OCI-LY3 (cell line): Measurements from ENCODE around the gene PITRM1.

Experiments used
- H2AFZ ChIP-seq: fragments of 200-600, 300-600 bp; shearing (Covaris generic); 2 replicates; pipeline ENCODE4 v1.6.0; 2014; ENCODE audit warnings: antibody characterized with exemption, low read depth, low read length
- H3K27ac ChIP-seq: fragments of 200-600, 300-600 bp; sonication (generic); 2 replicates; pipeline ENCODE4 v1.5.1; 2014; ENCODE audit warnings: mild to moderate bottlenecking, low read length, moderate library complexity, mixed read lengths
- H3K27me3 ChIP-seq: fragments of 200-600, 300-600 bp; sonication (generic); 2 replicates; pipeline ENCODE4 v1.6.1; 2014; ENCODE audit warnings: low read depth, low read length, mixed read lengths
- H3K36me3 ChIP-seq: fragments of 200-600, 300-600 bp; sonication (generic); replicated peaks from 2 replicates; pipeline ENCODE3; 2014; ENCODE audit warnings: low read depth, low read length, mixed read lengths
- H3K4me1 ChIP-seq: fragments of 300-600, 200-600 bp; sonication (generic); 2 replicates; pipeline ENCODE4 v1.6.1; 2014; ENCODE audit warnings: low read length, mixed read lengths
- H3K4me2 ChIP-seq: fragments of 200-600, 300-600 bp; sonication (generic); 2 replicates; pipeline ENCODE4 v1.6.1; 2014; ENCODE audit warnings: low read length, mixed read lengths
- H3K4me3 ChIP-seq: fragments of 300-600, 200-600 bp; sonication (generic); 2 replicates; pipeline ENCODE4 v1.5.1; 2014; ENCODE audit warnings: antibody characterized with exemption, mild to moderate bottlenecking, low read length, moderate library complexity
- H3K79me2 ChIP-seq: fragments of 300-600, 200-600 bp; shearing (Covaris generic); 2 replicates; pipeline ENCODE4 v1.6.1; 2014; ENCODE audit warnings: mild to moderate bottlenecking, low read length, mixed read lengths
- H3K9ac ChIP-seq: fragments of 300-600, 200-600 bp; shearing (Covaris generic); 2 replicates; pipeline ENCODE4 v1.6.0; 2014; ENCODE audit warnings: mild to moderate bottlenecking, low read length, moderate library complexity
- H3K9me3 ChIP-seq: fragments of 200-600, 300-600 bp; shearing (Covaris generic); 2 replicates; pipeline ENCODE4 v1.6.1; 2014; ENCODE audit warnings: low read length, mixed read lengths; ENCODE audit not compliant: insufficient read depth
- H4K20me1 ChIP-seq: fragments of 200-600, 300-600 bp; sonication (generic); 2 replicates; pipeline ENCODE4 v1.6.1; 2016; ENCODE audit warnings: low read length, mixed read lengths; ENCODE audit not compliant: insufficient read depth
- EZH2phosphoT487 ChIP-seq: fragments of 200-600 bp; shearing (Covaris generic); IDR thresholded peaks from 2 replicates; pipeline ENCODE4 v1.6.1; 2018; ENCODE audit warnings: antibody characterized with exemption, mixed run types, low read depth
- TF ChIP-seq, protein P1 (sequence below): fragments of 200-600, 300-600 bp; sonication (generic); IDR thresholded peaks from 2 replicates; pipeline ENCODE4 v1.5.1; 2014; ENCODE audit warnings: antibody characterized with exemption, low read length, low read depth

The PITRM1 gene

GRCh38 chr10:3169673-3170072 is 2.9 kb downstream of the PITRM1 start:
- Histone ChIP-seq H3K4me2 (no peak overlapping the region), H3K9me3 (no peaks in the 10 kb centered on the region)

GRCh38 chr10:3169271-3169670 is 3.3 kb downstream of the PITRM1 start:
- TF ChIP-seq, protein P1, sequence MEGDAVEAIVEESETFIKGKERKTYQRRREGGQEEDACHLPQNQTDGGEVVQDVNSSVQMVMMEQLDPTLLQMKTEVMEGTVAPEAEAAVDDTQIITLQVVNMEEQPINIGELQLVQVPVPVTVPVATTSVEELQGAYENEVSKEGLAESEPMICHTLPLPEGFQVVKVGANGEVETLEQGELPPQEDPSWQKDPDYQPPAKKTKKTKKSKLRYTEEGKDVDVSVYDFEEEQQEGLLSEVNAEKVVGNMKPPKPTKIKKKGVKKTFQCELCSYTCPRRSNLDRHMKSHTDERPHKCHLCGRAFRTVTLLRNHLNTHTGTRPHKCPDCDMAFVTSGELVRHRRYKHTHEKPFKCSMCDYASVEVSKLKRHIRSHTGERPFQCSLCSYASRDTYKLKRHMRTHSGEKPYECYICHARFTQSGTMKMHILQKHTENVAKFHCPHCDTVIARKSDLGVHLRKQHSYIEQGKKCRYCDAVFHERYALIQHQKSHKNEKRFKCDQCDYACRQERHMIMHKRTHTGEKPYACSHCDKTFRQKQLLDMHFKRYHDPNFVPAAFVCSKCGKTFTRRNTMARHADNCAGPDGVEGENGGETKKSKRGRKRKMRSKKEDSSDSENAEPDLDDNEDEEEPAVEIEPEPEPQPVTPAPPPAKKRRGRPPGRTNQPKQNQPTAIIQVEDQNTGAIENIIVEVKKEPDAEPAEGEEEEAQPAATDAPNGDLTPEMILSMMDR, result no peak
- TF ChIP-seq EZH2phosphoT487, result no peak
- Histone ChIP-seq H3K9ac (no peak overlapping the region), H3K4me3 (no peak overlapping the region), H3K4me1 (peaks cover 3% of the 10 kb centered on the region; the same call in 1 of the 2 replicates), H3K36me3 (peaks cover 16% of the 10 kb centered on the region), H3K79me2 (peaks cover 19% of the 10 kb centered on the region), H3K27me3 (no peaks in the 10 kb centered on the region), H3K27ac (no peak overlapping the region), H2AFZ (no peak overlapping the region), H4K20me1 (no peaks in the 10 kb centered on the region), H3K9me3 (no peaks in the 10 kb centered on the region), H3K4me2 (no peak overlapping the region)

More at GRCh38 chr10:3169673-3170072, 2.9 kb downstream of the PITRM1 start:
- no peak overlapping the region for H2AFZ ChIP-seq
- no peak overlapping the region for H3K27ac ChIP-seq
- peaks cover 19% of the 10 kb centered on the region for H3K79me2 ChIP-seq
- peaks cover 16% of the 10 kb centered on the region for H3K36me3 ChIP-seq
- no peaks in the 10 kb centered on the region for H3K27me3 ChIP-seq
- H3K4me1 ChIP-seq, result peaks cover 3% of the 10 kb centered on the region; the same call in 1 of the 2 replicates
- H3K9ac ChIP-seq, result no peak overlapping the region
- TF ChIP-seq, protein P1, result no peak
- no peak for TF ChIP-seq EZH2phosphoT487
- no peaks in the 10 kb centered on the region for H4K20me1 ChIP-seq
- no peak overlapping the region for H3K4me3 ChIP-seq

GRCh38 chr10:3167611-3168330 is 4.8 kb downstream of the PITRM1 start:
- H3K9ac ChIP-seq, result no peak overlapping the region
- no peak overlapping the region for H2AFZ ChIP-seq
- H3K9me3 ChIP-seq, result no peaks in the 10 kb centered on the region
- peaks cover 19% of the 10 kb centered on the region for H3K79me2 ChIP-seq
- no peak overlapping the region for H3K4me3 ChIP-seq
- peaks cover 3% of the 10 kb centered on the region; the same call in 1 of the 2 replicates for H3K4me1 ChIP-seq
- no peak overlapping the region for H3K27ac ChIP-seq
- H3K4me2 ChIP-seq, result no peak overlapping the region
- peaks cover 22% of the 10 kb centered on the region for H3K36me3 ChIP-seq
- TF ChIP-seq EZH2phosphoT487, result no peak
- TF ChIP-seq, protein P1, result no peak
- no peaks in the 10 kb centered on the region for H3K27me3 ChIP-seq
- H4K20me1 ChIP-seq, result no peaks in the 10 kb centered on the region

GRCh38 chr10:3166496-3167290 is 5.9 kb downstream of the PITRM1 start:
- no peak overlapping the region for H2AFZ ChIP-seq
- H3K4me2 ChIP-seq, result no peak overlapping the region
- H3K27ac ChIP-seq, result no peak overlapping the region
- H3K9me3 ChIP-seq, result no peaks in the 10 kb centered on the region
- TF ChIP-seq EZH2phosphoT487, result no peak
- TF ChIP-seq, protein P1, result no peak
- H3K9ac ChIP-seq, result no peak overlapping the region
- H3K4me1 ChIP-seq, result peaks cover 3% of the 10 kb centered on the region; the same call in 1 of the 2 replicates
- peaks cover 12% of the 10 kb centered on the region for H3K79me2 ChIP-seq
- H4K20me1 ChIP-seq, result no peaks in the 10 kb centered on the region
- H3K27me3 ChIP-seq, result no peaks in the 10 kb centered on the region
- H3K4me3 ChIP-seq, result no peak overlapping the region
- H3K36me3 ChIP-seq, result peaks cover 25% of the 10 kb centered on the region
